Osteoblast (primary cell): Measurements from ENCODE around the gene SV2B. TPM values are rescaled to one million over a fixed set of nuclear protein-coding genes. Genes with fewer than 3 reads are reported as not detected.

Experiments used
- DNase-seq: peaks from one replicate; pipeline ENCODE4 v3.0.0; 2011; ENCODE audit warnings: low spot score, mixed read lengths; ENCODE audit not compliant: insufficient read length; ENCODE audit errors: missing footprints
- H2AFZ ChIP-seq: 2 replicates; pipeline ENCODE4 v1.6.0; 2011; ENCODE audit warnings: mild to moderate bottlenecking, low read length
- H3K27ac ChIP-seq: 2 replicates; pipeline ENCODE4 v1.5.1; 2011; ENCODE audit warnings: mild to moderate bottlenecking, low read depth, low read length, moderate library complexity
- H3K27me3 ChIP-seq: 2 replicates; pipeline ENCODE4 v1.6.0; 2012; ENCODE audit warnings: mild to moderate bottlenecking, control low read depth, inconsistent platforms, low read length, moderate library complexity; ENCODE audit not compliant: insufficient read depth
- H3K36me3 ChIP-seq: 2 replicates; pipeline ENCODE4 v1.5.1; 2011; ENCODE audit warnings: mild to moderate bottlenecking, low read length, control low read depth, moderate library complexity; ENCODE audit not compliant: insufficient read depth
- H3K4me1 ChIP-seq: 2 replicates; pipeline ENCODE4 v1.5.1; 2011; ENCODE audit warnings: mild to moderate bottlenecking, low read length, control low read depth, moderate library complexity; ENCODE audit not compliant: insufficient read depth
- H3K4me2 ChIP-seq: 2 replicates; pipeline ENCODE4 v1.6.0; 2011; ENCODE audit warnings: mild to moderate bottlenecking, low read length; ENCODE audit not compliant: insufficient read depth
- H3K4me3 ChIP-seq: fragments of 200-600 bp; sonication (generic); 3 replicates; pipeline ENCODE4 v1.5.1; 2012; ENCODE audit warnings: mild to moderate bottlenecking, low read length, inconsistent platforms; ENCODE audit not compliant: insufficient read depth
- H3K79me2 ChIP-seq: 2 replicates; pipeline ENCODE4 v1.6.0; 2012; ENCODE audit warnings: mild to moderate bottlenecking, low read length, control low read depth, inconsistent platforms; ENCODE audit not compliant: insufficient read depth
- H3K9me3 ChIP-seq: 2 replicates; pipeline ENCODE4 v1.5.1; 2011; ENCODE audit warnings: low read depth, low read length, control low read depth
- H4K20me1 ChIP-seq: 2 replicates; pipeline ENCODE4 v1.6.0; 2012; ENCODE audit warnings: mild to moderate bottlenecking, low read length, control low read depth; ENCODE audit not compliant: insufficient read depth
- total RNA-seq: library from RNA; depleted of rRNA; stranded (reverse); fragments of >200 nt; gene quantifications from 2 replicates; pipeline ENCODE4 v1.2.3, GENCODE V29; 2012
- TF ChIP-seq, protein P1 (sequence below): IDR thresholded peaks from 2 replicates; pipeline ENCODE4 v1.5.1; 2011; ENCODE audit warnings: mild to moderate bottlenecking, low read depth, low read length, moderate library complexity; ENCODE audit errors: extremely low read depth

The SV2B gene
- total RNA-seq, 1 donor = not detected

DNA sequence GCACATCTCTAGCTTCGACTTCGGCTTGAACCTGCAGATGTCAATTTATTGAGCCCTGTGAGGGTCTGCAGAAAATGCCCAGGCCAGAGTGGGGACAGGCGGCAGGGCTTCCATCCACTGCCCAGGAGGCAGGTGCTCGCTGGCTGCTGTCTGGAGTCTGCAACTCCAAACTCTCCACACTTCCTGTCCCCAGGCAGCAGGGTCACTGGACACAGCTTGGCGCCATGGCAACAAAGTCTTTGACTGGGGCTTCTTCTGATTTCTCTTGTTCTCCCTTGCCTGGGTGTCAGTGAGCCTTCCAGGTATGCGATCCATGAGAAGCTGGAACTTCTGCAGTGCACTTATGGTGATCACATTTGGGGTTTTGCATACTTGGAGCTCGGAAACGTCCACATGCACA lies 33.5 kb downstream of the SV2B start:
- TF ChIP-seq, protein P1, sequence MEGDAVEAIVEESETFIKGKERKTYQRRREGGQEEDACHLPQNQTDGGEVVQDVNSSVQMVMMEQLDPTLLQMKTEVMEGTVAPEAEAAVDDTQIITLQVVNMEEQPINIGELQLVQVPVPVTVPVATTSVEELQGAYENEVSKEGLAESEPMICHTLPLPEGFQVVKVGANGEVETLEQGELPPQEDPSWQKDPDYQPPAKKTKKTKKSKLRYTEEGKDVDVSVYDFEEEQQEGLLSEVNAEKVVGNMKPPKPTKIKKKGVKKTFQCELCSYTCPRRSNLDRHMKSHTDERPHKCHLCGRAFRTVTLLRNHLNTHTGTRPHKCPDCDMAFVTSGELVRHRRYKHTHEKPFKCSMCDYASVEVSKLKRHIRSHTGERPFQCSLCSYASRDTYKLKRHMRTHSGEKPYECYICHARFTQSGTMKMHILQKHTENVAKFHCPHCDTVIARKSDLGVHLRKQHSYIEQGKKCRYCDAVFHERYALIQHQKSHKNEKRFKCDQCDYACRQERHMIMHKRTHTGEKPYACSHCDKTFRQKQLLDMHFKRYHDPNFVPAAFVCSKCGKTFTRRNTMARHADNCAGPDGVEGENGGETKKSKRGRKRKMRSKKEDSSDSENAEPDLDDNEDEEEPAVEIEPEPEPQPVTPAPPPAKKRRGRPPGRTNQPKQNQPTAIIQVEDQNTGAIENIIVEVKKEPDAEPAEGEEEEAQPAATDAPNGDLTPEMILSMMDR = no peak
- no peaks in the 10 kb centered on the region for H3K79me2 ChIP-seq
- H3K27me3 ChIP-seq = no peaks in the 10 kb centered on the region
- H2AFZ ChIP-seq = no peak overlapping the region
- no peaks in the 10 kb centered on the region for H3K36me3 ChIP-seq
- no peaks in the 10 kb centered on the region for H3K9me3 ChIP-seq
- H3K4me1 ChIP-seq = no peaks in the 10 kb centered on the region
- no peak for DNase-seq
- no peak overlapping the region for H3K4me3 ChIP-seq
- no peaks in the 10 kb centered on the region for H4K20me1 ChIP-seq
- no peak overlapping the region for H3K27ac ChIP-seq
- H3K4me2 ChIP-seq = no peak overlapping the region

DNA sequence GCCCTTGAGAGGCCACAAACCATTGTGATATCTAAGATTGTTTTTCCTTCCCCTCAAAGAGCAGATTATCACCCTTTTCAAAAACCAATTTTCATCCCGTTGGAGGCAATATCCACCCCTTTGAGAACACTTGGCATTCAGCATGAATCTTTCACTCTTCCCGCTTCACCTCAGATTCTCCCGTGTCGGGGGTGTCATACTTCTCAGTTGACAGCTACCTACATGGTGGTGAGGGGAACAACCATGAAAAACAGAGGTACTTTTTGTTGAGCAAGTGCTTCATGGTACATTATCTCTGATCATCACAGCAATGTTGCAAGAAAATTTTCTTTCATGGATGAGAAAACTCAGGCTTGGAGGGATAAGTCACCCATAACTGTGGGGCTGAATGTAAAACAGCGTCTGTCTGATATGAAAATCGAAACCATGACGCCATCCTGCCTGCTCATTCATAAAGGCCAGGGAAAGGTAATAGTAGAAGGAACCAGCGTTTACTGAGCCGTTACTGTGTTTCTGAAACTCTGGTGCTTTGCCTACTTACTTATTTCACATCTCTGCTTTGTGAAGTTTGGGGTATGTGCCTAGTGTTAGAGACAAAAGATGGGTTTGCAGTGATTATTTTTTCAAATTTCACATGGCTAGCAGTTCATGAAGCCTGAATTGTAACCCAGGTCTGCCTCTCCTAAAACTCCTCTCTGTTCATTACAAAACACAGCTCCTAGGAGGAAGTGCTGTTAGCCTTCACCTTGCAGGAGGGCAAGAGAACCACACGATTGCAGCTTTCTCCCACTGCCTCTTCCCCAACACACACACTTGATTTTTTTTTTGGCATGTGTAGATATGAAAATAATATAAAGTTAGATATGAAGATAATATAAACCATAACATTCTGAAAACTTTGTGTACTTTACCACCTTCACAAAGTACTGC lies 35.4 kb downstream of the SV2B start:
- H3K27ac ChIP-seq = no peak overlapping the region
- no peaks in the 10 kb centered on the region for H3K4me1 ChIP-seq
- H3K79me2 ChIP-seq = no peaks in the 10 kb centered on the region
- H3K4me2 ChIP-seq = no peak overlapping the region
- no peaks in the 10 kb centered on the region for H4K20me1 ChIP-seq
- no peak overlapping the region for H3K4me3 ChIP-seq
- H3K9me3 ChIP-seq = no peaks in the 10 kb centered on the region
- TF ChIP-seq, protein P1 = no peak
- H3K27me3 ChIP-seq = no peaks in the 10 kb centered on the region
- no peak overlapping the region for H2AFZ ChIP-seq
- no peak for DNase-seq
- no peaks in the 10 kb centered on the region for H3K36me3 ChIP-seq

GRCh38 chr15:91136386-91136923 lies 36.4 kb downstream of the SV2B start:
- no peak overlapping the region for H3K27ac ChIP-seq
- H3K4me3 ChIP-seq = no peak overlapping the region
- H3K4me2 ChIP-seq = no peak overlapping the region
- H3K36me3 ChIP-seq = no peaks in the 10 kb centered on the region
- H3K27me3 ChIP-seq = no peaks in the 10 kb centered on the region
- TF ChIP-seq, protein P1 = no peak
- H4K20me1 ChIP-seq = no peaks in the 10 kb centered on the region
- no peaks in the 10 kb centered on the region for H3K4me1 ChIP-seq
- H3K9me3 ChIP-seq = no peaks in the 10 kb centered on the region
- H3K79me2 ChIP-seq = no peaks in the 10 kb centered on the region
- DNase-seq = no peak
- no peak overlapping the region for H2AFZ ChIP-seq

DNA sequence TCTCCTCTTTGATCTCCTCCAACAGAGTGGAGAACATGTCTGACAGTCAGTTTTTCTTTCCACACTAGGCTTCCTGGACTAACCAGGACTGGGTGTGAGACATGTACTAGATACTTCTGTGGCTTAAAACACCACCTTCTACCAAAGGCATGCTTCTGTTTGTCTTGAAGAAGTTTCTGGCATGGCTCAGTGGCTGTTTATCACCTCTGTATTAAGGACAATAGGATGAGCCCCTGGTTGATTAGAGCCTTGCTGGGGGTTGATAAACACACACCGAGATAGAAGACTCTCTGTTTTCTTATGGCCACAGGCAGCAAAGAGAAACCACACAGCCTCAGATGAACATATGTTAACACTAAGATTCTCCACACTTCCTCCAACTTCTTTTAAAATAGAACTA lies 40.5 kb downstream of the SV2B start:
- Histone ChIP-seq H3K27ac (no peak overlapping the region), H3K4me1 (no peaks in the 10 kb centered on the region), H2AFZ (no peak overlapping the region), H3K4me2 (no peak overlapping the region), H4K20me1 (no peaks in the 10 kb centered on the region), H3K4me3 (no peak overlapping the region), H3K79me2 (no peaks in the 10 kb centered on the region), H3K36me3 (no peaks in the 10 kb centered on the region), H3K27me3 (no peaks in the 10 kb centered on the region), H3K9me3 (no peaks in the 10 kb centered on the region)
- no peak for DNase-seq
- TF ChIP-seq, protein P1 = no peak
